ENCODE results near the gene MZT2B.
"Not testable (repeated sequence)": the region's sequence is repeated elsewhere in the genome, so short reads cannot be mapped to it uniquely, and the experiment has no call there.

DNA sequence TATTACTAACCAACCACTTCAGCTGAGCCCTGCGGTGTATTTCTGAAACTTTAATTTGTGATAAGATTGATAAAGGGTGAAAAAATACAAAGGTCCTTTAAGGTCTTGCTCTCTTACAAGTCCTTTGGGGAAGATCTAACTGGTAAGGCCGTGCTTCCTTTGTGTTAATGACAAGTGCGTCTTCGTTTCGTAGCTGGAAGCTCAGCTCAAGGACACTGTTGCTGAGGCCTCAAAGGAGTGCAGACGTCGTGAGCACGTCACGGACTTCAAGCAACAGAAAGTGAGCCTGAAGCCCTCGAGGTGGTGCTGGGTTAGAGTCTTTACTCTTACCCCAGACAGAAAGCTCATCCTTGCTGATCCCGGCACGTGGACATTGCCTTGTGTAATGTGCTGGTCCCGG is 25.0 kb downstream of the MZT2B start:
- TF ChIP-seq, protein P1, sequence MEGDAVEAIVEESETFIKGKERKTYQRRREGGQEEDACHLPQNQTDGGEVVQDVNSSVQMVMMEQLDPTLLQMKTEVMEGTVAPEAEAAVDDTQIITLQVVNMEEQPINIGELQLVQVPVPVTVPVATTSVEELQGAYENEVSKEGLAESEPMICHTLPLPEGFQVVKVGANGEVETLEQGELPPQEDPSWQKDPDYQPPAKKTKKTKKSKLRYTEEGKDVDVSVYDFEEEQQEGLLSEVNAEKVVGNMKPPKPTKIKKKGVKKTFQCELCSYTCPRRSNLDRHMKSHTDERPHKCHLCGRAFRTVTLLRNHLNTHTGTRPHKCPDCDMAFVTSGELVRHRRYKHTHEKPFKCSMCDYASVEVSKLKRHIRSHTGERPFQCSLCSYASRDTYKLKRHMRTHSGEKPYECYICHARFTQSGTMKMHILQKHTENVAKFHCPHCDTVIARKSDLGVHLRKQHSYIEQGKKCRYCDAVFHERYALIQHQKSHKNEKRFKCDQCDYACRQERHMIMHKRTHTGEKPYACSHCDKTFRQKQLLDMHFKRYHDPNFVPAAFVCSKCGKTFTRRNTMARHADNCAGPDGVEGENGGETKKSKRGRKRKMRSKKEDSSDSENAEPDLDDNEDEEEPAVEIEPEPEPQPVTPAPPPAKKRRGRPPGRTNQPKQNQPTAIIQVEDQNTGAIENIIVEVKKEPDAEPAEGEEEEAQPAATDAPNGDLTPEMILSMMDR (conservative IDR thresholded peaks at IDR 0.05; ENCODE audit: low read length) = not testable (repeated sequence)
- not testable (repeated sequence) for TF ChIP-seq EZH2phosphoT487 (IDR thresholded peaks at IDR 0.05; ENCODE audit: borderline replicate concordance)
